HCT116 (cell line): ENCODE data around the gene IFITM1.
"Not testable (repeated sequence)": the region's sequence is repeated elsewhere in the genome, so short reads cannot be mapped to it uniquely, and the experiment has no call there.

Source experiments
- CEBPB ChIP-seq: IDR thresholded peaks from 2 replicates; pipeline ENCODE4 v1.6.1; 2012; ENCODE audit warnings: low read depth
- CTCF ChIP-seq, 3 experiments: fragments of 200-600 bp in 1 of 3; sonication (generic) in 1 of 3; IDR thresholded peaks in 2 of 3; conservative IDR thresholded peaks in 1 of 3; 2 replicates each; pipeline ENCODE4 v1.5.1; 2012 to 2017; ENCODE audit warnings: low read depth in 2 of 3, low read length in 2 of 3, antibody characterized with exemption in 1 of 3, borderline replicate concordance in 1 of 3, control low read depth in 1 of 3, mild to moderate bottlenecking in 1 of 3, mixed read lengths in 1 of 3, mixed run types in 1 of 3, moderate library complexity in 1 of 3; ENCODE audit not compliant: insufficient read depth in 1 of 3
- POLR2AphosphoS5 ChIP-seq: IDR thresholded peaks from 2 replicates; pipeline ENCODE4 v1.6.1; 2011; ENCODE audit warnings: mild to moderate bottlenecking, low read depth, low read length, moderate library complexity
- RAD21 ChIP-seq: IDR thresholded peaks from 2 replicates; pipeline ENCODE4 v1.6.1; 2012; ENCODE audit warnings: low read depth, mild to moderate bottlenecking
- REST ChIP-seq: IDR thresholded peaks from 2 replicates; pipeline ENCODE4 v1.6.1; 2012; ENCODE audit warnings: low read depth
- SP1 ChIP-seq: IDR thresholded peaks from 2 replicates; pipeline ENCODE4 v1.6.1; 2012; ENCODE audit warnings: low read depth
- TCF7L2 ChIP-seq: IDR thresholded peaks from 2 replicates; pipeline ENCODE4 v1.7.0; 2011; ENCODE audit warnings: borderline replicate concordance, inconsistent platforms; ENCODE audit not compliant: insufficient read depth, insufficient read length; ENCODE audit errors: extremely low read depth
- ZFX ChIP-seq: fragments of 450-650 bp; IDR thresholded peaks from 2 replicates; pipeline ENCODE4 v1.6.1; 2017
- ZNF274 ChIP-seq: fragments of 200-500 bp; sonication (Bioruptor generic); IDR thresholded peaks from 2 replicates; pipeline ENCODE4 v1.6.1; 2014; ENCODE audit warnings: mild to moderate bottlenecking, low read depth, low read length, inconsistent platforms

- TF ChIP-seq RAD21; CTCF (IDR thresholded peaks at IDR 0.05 in 2 of 3, conservative IDR thresholded peaks at IDR 0.05 in 1 of 3; ENCODE audit: borderline replicate concordance in 1 of 3, insufficient read depth in 1 of 3, low read depth in 2 of 3, low read length in 2 of 3); ZNF274; CEBPB; ZFX; SP1; POLR2AphosphoS5; TCF7L2; REST: not testable (repeated sequence)
Observed at GRCh38 chr11:309979-310572, 3.8 kb upstream of the IFITM1 start.
